HG02571 (cell line): Measurements from ENCODE around the gene ATP5MC2.

ENCODE experiments used
- ATAC-seq: cut with Tn5 transposase; IDR thresholded peaks from one replicate; pipeline ENCODE4 v1.9.1; 2021; ENCODE audit warnings: mild to moderate bottlenecking, moderate library complexity; ENCODE audit not compliant: unreplicated experiment

Gene ATP5MC2

GRCh38 chr12:53616950-53617349 lies 58.9 kb downstream of the ATP5MC2 start:
- no peak for ATAC-seq
